Type B pancreatic cell (in vitro differentiated cells): Measurements from ENCODE around the gene STX2. TPM values are rescaled to one million over a fixed set of nuclear protein-coding genes. Genes with fewer than 3 reads are reported as not detected.
"Not testable (repeated sequence)": the region's sequence is repeated elsewhere in the genome, so short reads cannot be mapped to it uniquely, and the experiment has no call there.

Source experiments
- DNase-seq: peaks from one replicate; pipeline ENCODE4 v3.0.0; 2021; ENCODE audit warnings: mixed read lengths; ENCODE audit not compliant: unreplicated experiment; ENCODE audit errors: extremely low spot score
- H3K27ac Mint-ChIP-seq: 2 replicates; pipeline ENCODE4 v1.8.0; 2021; ENCODE audit warnings: mild to moderate bottlenecking, mixed read lengths
- H3K27me3 Mint-ChIP-seq: 2 replicates; pipeline ENCODE4 v1.8.0; 2021; ENCODE audit warnings: mixed read lengths
- H3K36me3 Mint-ChIP-seq: 2 replicates; pipeline ENCODE4 v1.8.0; 2021; ENCODE audit warnings: mixed read lengths
- H3K4me1 Mint-ChIP-seq: one replicate; pipeline ENCODE4 v1.8.0; 2021; ENCODE audit warnings: mixed read lengths; ENCODE audit not compliant: unreplicated experiment
- H3K4me3 Mint-ChIP-seq: 2 replicates; pipeline ENCODE4 v1.8.0; 2021; ENCODE audit warnings: mild to moderate bottlenecking, mixed read lengths
- H3K9me3 Mint-ChIP-seq: 2 replicates; pipeline ENCODE4 v1.8.0; 2021; ENCODE audit warnings: mixed read lengths
- CTCF ChIP-seq: fragments of 200-600 bp; sonication (generic); conservative IDR thresholded peaks from 2 replicates; pipeline ENCODE4 v1.5.0; 2021; ENCODE audit warnings: antibody characterized with exemption, mild to moderate bottlenecking
- total RNA-seq: library from RNA; stranded (reverse); gene quantifications from 2 replicates; pipeline ENCODE4 v1.2.1, GENCODE V29; 2021; ENCODE audit warnings: low replicate concordance

The STX2 gene
- total RNA-seq, 1 donor from 2014 or later, result 17.3 TPM

- H3K9me3 Mint-ChIP-seq, result peaks cover 4% of the 10 kb centered on the region
- H3K4me3 Mint-ChIP-seq, result peak overlapping the region; percentile 64
- H3K27ac Mint-ChIP-seq, result peak overlapping the region; percentile 92
- DNase-seq, result no peak
- H3K27me3 Mint-ChIP-seq, result peaks cover 8% of the 10 kb centered on the region
- TF ChIP-seq CTCF, result no peak
- H3K36me3 Mint-ChIP-seq, result no peaks in the 10 kb centered on the region
- H3K4me1 Mint-ChIP-seq, result peaks cover 21% of the 10 kb centered on the region
Observed at GRCh38 chr12:130849561-130850417, 10.7 kb upstream of the STX2 start.

GRCh38 chr12:130848785-130849305 lies 9.8 kb upstream of the STX2 start:
- not testable (repeated sequence) for H3K4me3 Mint-ChIP-seq, H3K36me3 Mint-ChIP-seq, DNase-seq, H3K27ac Mint-ChIP-seq, H3K27me3 Mint-ChIP-seq, H3K9me3 Mint-ChIP-seq
- peaks cover 21% of the 10 kb centered on the region for H3K4me1 Mint-ChIP-seq

- H3K4me3 Mint-ChIP-seq, H3K9me3 Mint-ChIP-seq, H3K36me3 Mint-ChIP-seq, H3K27ac Mint-ChIP-seq, H3K27me3 Mint-ChIP-seq, DNase-seq: not testable (repeated sequence)
- H3K4me1 Mint-ChIP-seq, result peaks cover 21% of the 10 kb centered on the region
Observed at GRCh38 chr12:130848105-130848504, 9.1 kb upstream of the STX2 start.

- Mint-ChIP-seq H3K9me3 (peaks cover 5% of the 10 kb centered on the region), H3K36me3 (no peaks in the 10 kb centered on the region), H3K4me3 (no peak overlapping the region), H3K27ac (peak overlapping the region; percentile 61), H3K27me3 (no peaks in the 10 kb centered on the region), H3K4me1 (peaks cover 21% of the 10 kb centered on the region)
- DNase-seq, result no peak
- TF ChIP-seq CTCF, result no peak
Observed at GRCh38 chr12:130847112-130847511, 8.1 kb upstream of the STX2 start.

- H3K36me3 Mint-ChIP-seq, result no peaks in the 10 kb centered on the region
- DNase-seq, result no peak
- TF ChIP-seq CTCF, result no peak
- H3K27ac Mint-ChIP-seq, result no peak overlapping the region
- peaks cover 5% of the 10 kb centered on the region for H3K9me3 Mint-ChIP-seq
- H3K4me3 Mint-ChIP-seq, result no peak overlapping the region
- no peaks in the 10 kb centered on the region for H3K27me3 Mint-ChIP-seq
- peaks cover 21% of the 10 kb centered on the region for H3K4me1 Mint-ChIP-seq
Observed at GRCh38 chr12:130846369-130846768, 7.3 kb upstream of the STX2 start.

- TF ChIP-seq CTCF, result peak; percentile 5
- Mint-ChIP-seq H3K4me1 (peaks cover 30% of the 10 kb centered on the region), H3K27me3 (peaks cover 6% of the 10 kb centered on the region), H3K27ac (peak overlapping the region; percentile 26), H3K36me3 (no peaks in the 10 kb centered on the region), H3K9me3 (peaks cover 2% of the 10 kb centered on the region), H3K4me3 (peak overlapping the region; percentile 78)
- no peak for DNase-seq
Observed at GRCh38 chr12:130839770-130840404, 837 bp upstream of the STX2 start.
